Activated effector memory CD4-positive, alpha-beta T cell treated with Interleukin-2 at 50 U/mL for 16 hours (primary cell): ENCODE data around the gene DCAF17.

Experiments used
- DNase-seq: peaks from one replicate; pipeline ENCODE4 v3.0.0-alpha.2; 2020

Gene DCAF17, protein sequence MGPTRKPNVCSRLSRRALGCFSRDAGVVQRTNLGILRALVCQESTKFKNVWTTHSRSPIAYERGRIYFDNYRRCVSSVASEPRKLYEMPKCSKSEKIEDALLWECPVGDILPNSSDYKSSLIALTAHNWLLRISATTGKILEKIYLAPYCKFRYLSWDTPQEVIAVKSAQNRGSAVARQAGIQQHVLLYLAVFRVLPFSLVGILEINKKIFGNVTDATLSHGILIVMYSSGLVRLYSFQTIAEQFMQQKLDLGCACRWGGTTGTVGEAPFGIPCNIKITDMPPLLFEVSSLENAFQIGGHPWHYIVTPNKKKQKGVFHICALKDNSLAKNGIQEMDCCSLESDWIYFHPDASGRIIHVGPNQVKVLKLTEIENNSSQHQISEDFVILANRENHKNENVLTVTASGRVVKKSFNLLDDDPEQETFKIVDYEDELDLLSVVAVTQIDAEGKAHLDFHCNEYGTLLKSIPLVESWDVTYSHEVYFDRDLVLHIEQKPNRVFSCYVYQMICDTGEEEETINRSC

GRCh38 chr2:171434013-171434989, at the start of gene DCAF17:
Gene DCAF17, plus strand, starts transcription at chr2:171434226. Its CDS starts 352 bp downstream, at chr2:171434578.
- DNase-seq: peak; percentile 91

DNA sequence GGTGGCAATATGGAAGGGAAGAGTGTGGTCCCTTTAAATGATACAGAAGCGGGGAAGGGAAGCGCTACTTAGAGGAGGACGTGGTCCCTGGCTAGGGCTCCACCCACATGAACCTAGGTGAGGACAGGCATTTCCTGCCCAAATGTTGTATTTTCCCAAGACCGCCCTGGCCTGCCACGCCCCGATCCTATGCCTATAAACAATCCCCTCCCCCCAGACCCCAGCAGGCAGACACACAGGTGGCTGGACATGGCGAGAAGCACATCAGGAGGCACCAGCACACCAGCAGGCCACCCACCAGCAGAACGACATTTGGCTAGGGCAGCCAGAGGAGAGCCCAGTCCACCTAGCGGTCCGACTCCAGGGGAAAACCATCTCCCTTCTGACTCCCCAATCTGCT, 47.4 kb upstream of the DCAF17 start:
- no peak for DNase-seq

GRCh38 chr2:171387052-171387451, 47.0 kb upstream of the DCAF17 start:
- no peak for DNase-seq

GRCh38 chr2:171389325-171389724, 44.7 kb upstream of the DCAF17 start:
- no peak for DNase-seq

DNA sequence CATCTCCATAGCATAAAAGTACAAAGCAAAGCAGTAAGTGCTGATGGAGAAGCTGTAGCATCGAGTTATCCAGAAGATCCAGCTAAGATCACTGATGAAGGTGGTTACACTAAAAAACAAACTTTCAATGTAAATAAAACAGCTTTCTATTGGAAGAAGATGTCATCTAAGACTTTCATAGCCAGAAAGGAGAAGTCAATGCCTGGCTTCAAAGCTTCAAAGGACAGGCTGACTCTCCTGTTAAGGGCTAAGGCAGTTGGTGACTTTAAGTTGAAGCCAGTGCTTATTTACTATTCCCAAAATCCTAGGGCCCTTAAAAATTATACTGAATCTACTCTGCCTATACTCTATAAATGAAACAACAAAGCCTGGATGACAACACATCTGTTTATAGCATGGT, 44.2 kb upstream of the DCAF17 start:
- DNase-seq: no peak

DNA sequence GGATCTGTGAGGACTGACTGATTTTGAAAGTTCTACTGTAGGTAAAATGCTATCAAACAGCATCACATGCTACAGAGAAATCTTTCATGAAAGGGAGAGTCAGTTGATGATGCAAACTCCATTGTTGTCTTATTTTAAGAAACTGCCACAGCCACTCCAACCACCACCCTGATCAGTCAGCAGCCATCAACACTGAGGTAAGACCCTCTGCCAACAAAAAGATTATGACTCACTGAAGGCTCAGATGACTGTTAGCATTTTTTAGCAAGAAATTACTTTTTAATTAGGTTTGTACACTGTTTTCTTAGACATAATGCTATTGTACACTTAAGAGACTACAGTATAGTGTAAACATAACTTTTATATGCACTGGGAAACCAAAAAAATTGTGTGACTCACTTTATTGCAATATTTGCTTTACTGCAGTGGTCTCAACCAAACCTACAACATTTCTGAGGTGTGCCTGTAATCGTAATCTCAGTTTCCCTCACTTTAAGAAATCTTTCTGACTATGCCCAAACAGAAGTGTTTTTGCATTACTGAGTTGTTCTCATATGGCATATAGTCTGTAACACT, 43.0 kb upstream of the DCAF17 start:
- no peak for DNase-seq

DNA sequence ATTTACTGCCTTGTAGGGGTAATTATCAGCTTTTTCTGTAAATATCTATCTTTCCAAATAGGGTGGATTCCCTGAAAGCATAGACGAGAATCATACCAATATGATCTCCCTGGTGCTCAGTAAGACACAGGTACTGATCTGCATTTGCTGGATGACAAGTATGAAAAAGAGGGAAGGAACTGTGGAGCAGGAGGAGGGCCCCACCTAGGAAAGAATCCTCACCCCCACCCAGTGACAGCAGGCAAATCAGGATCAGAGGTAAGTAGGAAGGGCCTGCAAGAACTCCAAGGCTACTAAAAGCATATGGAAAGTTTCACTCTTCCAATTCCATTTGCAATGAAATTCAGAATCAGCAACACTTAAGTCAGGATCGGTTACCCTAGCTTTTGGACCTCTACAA, 42.5 kb upstream of the DCAF17 start:
- DNase-seq: no peak

- DNase-seq: no peak
Measured at GRCh38 chr2:171393487-171393886, 40.5 kb upstream of the DCAF17 start.

- DNase-seq: no peak
Measured at GRCh38 chr2:171394164-171394740, 39.8 kb upstream of the DCAF17 start.

- no peak for DNase-seq
Measured at GRCh38 chr2:171399292-171399691, 34.7 kb upstream of the DCAF17 start.

- no peak for DNase-seq
Measured at GRCh38 chr2:171400395-171400794, 33.6 kb upstream of the DCAF17 start.

DNA sequence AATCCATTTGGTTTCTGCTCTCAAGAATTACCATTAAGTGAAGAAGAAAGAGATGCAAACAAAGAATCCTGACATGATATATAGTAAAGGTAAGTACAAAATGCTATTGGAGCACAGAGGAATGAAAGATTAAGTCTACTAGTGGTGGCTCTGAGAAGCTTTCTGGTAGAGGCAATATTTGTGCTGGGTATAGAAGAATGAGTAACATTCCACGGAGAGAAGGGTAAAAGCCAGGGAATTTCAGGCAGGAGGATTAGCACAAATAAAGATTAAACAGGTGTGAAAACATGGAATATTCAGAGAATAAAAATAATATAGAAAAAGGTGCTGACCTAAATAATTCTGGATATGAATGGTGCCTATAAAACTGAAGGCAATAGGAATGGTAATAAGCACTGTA, 32.1 kb upstream of the DCAF17 start:
- no peak for DNase-seq

DNA sequence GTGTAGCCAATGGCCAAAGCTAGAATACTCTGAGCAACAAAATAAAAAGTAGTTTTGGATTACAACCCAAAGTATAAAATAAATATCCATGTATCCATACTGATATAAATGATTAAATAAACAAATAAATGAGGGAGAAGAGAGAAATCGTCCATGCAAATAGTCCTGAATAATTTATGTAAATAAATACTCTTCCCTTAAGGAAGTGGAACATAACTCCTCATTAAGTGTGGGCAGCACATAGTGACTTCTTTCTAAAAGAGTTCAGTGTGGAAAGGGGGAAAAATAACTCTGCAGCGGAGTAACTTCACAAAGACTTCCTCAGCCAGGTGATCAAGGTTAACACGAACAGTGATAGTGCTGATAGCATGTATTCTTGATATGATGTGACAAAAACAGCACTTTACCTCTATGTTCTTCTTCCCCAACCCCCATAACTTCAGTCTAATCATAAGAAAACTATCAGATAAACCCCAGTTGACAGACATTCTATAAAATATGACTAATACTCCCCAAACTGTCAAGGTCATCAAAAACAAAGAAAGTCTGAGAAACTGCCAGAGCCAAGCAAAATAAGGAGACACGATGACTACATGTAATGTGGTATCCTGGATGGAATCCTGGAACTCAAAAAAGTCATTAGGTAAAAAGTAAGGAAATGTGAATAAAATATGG, 31.0 kb upstream of the DCAF17 start:
- no peak for DNase-seq

DNA sequence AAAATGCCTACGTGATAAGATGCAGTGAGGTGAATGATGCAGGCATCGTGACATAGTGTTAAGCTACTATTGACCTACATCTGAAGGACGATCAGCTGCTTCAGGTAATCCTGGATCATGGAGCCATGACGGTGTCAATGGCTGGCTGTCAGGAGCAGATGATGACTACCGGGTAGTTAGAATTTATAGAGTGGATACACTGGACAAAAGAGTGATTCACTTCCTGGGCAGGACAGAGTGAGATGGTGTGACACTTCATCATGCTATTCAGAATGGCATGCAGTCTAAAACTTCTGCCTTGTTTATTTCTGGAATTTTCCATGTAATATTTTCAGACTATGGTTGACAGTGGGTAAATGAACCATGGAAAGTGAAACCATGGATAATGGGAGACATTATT, 29.8 kb upstream of the DCAF17 start:
- no peak for DNase-seq

- no peak for DNase-seq
Measured at GRCh38 chr2:171404719-171405118, 29.3 kb upstream of the DCAF17 start.

- DNase-seq: no peak
Measured at GRCh38 chr2:171405546-171405945, 28.5 kb upstream of the DCAF17 start.

DNA sequence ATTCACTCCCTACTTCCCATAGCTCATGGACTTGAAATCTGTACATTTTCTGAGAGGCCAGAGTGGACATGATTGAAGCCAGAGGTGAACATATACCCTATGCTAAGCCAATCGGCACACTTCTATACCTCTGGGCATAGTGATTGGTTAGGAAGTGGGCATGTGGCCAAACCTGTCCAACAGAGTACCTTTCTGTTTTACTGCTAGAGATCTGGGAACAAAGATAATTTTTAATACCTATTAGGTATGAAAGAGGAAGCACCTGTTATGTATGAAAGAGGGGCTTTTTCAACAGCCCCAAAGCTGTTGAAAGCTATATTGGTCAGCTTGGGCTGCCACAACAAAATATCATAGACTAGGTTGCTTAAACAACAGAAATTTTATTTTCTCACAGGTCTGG, 28.0 kb upstream of the DCAF17 start:
- no peak for DNase-seq

DNA sequence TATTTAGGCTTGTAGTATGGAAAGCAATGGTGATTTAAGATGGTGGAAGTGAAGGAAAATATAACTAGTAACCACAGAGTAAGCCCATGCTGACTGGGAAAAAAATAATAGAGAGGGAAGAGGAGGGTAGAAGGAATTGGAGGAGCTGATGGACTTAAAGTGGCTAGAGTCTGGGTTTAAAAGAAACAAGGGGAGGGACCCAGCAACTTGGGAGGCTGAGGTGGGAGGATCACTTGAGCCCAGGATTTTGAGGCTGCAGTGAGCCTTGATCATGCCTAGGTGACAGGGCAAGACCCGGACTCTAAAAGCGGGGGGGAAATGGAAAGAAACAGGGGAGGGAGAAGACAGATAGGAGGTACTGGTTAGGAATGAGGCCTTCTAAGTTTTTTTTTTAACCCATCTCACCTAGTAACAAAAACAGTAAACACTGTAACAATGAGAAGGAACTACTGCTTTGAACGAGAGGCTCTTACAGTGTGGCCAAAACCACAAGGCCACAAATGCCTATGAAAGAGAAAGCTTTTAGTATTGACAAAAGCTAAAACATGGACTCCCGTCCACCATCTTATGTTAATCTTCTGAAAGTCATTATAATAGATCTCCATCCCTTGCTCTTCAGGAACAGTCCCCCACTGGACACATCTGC, 26.9 kb upstream of the DCAF17 start:
- DNase-seq: no peak

GRCh38 chr2:171407676-171408044, 26.4 kb upstream of the DCAF17 start:
- no peak for DNase-seq

DNA sequence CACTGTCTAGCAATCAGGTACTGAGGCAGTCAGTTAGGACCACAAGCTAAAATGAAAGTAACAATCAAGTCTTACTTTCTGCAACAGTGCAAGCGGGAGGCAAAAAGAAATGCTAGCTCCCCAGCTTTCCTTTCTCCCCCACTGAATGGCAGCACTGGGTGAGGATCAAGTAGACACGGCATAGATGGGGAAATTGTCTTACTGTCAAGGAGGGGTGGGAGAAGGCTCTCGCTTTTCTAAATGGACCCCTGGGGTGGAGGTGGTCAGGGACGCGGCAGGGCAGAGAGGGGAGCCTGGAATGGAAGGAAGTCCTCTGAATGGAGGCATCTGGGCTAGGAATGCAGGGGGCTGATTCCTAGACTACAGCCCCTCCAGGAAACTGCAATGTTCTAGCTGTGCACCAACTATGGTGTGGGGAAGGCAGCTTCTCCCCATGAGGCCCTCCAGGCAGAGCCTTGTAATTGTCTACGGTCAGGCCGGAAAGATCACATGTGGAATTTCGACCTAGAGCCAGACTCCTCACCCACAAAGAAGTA, 24.5 kb upstream of the DCAF17 start:
- DNase-seq: no peak

- DNase-seq: no peak
Measured at GRCh38 chr2:171410101-171410500, 23.9 kb upstream of the DCAF17 start.

DNA sequence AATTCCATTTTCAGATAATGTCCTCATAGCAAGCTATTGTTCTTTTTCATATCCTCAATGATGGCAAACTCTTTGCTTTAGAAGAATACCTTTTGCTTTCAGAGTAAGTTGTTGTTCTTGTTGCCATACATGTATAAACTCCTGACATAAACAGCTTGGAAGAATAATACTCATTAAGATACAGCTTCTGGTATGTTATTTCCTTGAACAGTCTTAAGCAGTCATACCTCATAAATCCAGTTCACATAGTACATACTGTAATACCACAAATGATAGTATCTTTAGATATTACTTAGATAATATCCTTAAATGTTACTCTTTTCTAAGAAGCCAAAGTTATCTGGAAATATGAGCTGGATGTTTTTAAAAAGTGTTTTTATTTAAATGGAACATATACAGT, 23.4 kb upstream of the DCAF17 start:
- no peak for DNase-seq
